HFFc6 (cell line): ENCODE data around the gene OR2S2. TPM values are rescaled to one million over a fixed set of nuclear protein-coding genes. Genes with fewer than 3 reads are reported as not detected.
"Not testable (repeated sequence)": the region's sequence is repeated elsewhere in the genome, so short reads cannot be mapped to it uniquely, and the experiment has no call there.

Experiments used
- DNase-seq: peaks from one replicate; pipeline ENCODE4 v3.0.0-alpha.2; 2018
- H3K27ac Mint-ChIP-seq: 2 replicates; pipeline ENCODE4 v1.8.0; 2020; ENCODE audit warnings: mild to moderate bottlenecking, mixed read lengths
- H3K27me3 Mint-ChIP-seq: 2 replicates; pipeline ENCODE4 v1.8.0; 2021; ENCODE audit warnings: mild to moderate bottlenecking, moderate library complexity, mixed read lengths; ENCODE audit not compliant: insufficient read depth
- H3K36me3 Mint-ChIP-seq: 2 replicates; pipeline ENCODE4 v1.8.0; 2021; ENCODE audit warnings: low read depth, mixed read lengths
- H3K4me1 Mint-ChIP-seq: 2 replicates; pipeline ENCODE4 v1.8.0; 2020; ENCODE audit warnings: low read depth, mixed read lengths
- H3K4me3 Mint-ChIP-seq: 2 replicates; pipeline ENCODE4 v1.8.0; 2020; ENCODE audit warnings: mild to moderate bottlenecking, moderate library complexity, mixed read lengths
- H3K9me3 Mint-ChIP-seq: 2 replicates; pipeline ENCODE4 v1.8.0; 2020; ENCODE audit warnings: mild to moderate bottlenecking, mixed read lengths
- CTCF ChIP-seq: fragments of 200-600 bp; sonication (generic); IDR thresholded peaks from 2 replicates; pipeline ENCODE4 v1.5.0; 2021; ENCODE audit warnings: antibody characterized with exemption, mild to moderate bottlenecking
- total RNA-seq, 6 experiments: library from RNA; stranded (reverse); fragmentation: NEBNext Ultra II Directional; extraction: Animal tissue kit (Norgen Biotek cat#: 25700); gene quantifications; 2 replicates in 1 of 6; 3 replicates in 5 of 6; pipeline ENCODE4 v1.2.3, GENCODE V29; 2021

OR2S2 gene
- total RNA-seq, 6 experiments from 2014 or later = not detected

DNA sequence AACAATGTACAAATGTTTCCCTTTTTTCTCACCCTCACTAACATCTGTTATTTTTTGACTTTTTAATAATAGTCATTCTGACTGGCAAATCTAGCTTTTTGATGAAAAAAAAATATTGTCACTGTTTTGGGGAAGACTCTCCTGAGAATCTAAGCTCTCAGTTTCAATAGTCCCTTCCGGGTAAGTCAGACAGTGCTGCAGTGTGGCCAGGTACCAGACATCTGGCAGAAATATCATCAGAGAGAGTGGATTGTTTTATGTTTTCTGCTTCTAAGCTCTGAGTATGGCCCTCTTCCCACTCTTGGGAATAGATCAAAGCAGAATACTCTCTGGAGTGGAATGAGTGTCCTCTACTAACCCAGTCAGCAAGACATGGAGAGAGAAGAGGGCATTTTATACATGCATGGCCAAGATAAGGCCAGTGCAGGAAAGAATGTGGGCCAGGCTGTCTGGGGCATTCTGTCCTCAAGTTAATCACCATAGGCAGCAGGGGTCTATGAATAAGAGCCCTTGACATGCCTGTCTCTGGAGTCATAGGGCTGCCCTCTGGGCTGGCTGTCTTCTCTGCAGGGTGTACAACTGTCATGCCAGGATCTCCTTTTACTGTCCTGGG lies 38.5 kb upstream of the OR2S2 start:
- Mint-ChIP-seq H3K27me3 (peaks cover 14% of the 10 kb centered on the region), H3K4me1 (peaks cover 35% of the 10 kb centered on the region), H3K4me3 (no peak overlapping the region), H3K9me3 (peaks cover 9% of the 10 kb centered on the region; the same call in 1 of the 2 replicates), H3K36me3 (peaks cover 9% of the 10 kb centered on the region; the same call in 1 of the 2 replicates), H3K27ac (no peak overlapping the region)
- no peak for TF ChIP-seq CTCF
- DNase-seq = peak; percentile 59

DNA sequence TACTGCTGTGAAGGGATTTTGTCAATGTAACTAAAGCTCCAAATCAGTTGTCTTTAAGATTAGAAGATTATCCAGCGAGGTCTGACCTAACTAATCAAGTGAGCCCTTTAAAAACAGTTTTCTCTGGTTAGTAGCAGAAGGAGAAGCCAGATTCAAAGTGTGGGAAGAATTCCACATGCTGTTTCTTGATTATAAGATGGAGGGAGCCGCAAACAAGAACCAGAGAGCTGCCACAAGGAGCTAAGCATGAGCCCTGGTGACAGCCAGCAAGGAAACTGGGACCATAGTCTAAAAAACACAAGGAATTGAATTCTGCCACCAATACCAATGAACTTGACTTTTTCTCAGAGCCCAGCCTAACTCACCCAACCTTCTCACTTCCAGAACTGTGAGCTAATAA lies 37.0 kb upstream of the OR2S2 start:
- no peak for TF ChIP-seq CTCF
- H3K27me3 Mint-ChIP-seq = peaks cover 10% of the 10 kb centered on the region
- H3K36me3 Mint-ChIP-seq = peaks cover 9% of the 10 kb centered on the region; the same call in 1 of the 2 replicates
- H3K4me1 Mint-ChIP-seq = peaks cover 35% of the 10 kb centered on the region
- DNase-seq = no peak
- no peak overlapping the region for H3K4me3 Mint-ChIP-seq
- no peak overlapping the region for H3K27ac Mint-ChIP-seq
- peaks cover 9% of the 10 kb centered on the region; the same call in 1 of the 2 replicates for H3K9me3 Mint-ChIP-seq

DNA sequence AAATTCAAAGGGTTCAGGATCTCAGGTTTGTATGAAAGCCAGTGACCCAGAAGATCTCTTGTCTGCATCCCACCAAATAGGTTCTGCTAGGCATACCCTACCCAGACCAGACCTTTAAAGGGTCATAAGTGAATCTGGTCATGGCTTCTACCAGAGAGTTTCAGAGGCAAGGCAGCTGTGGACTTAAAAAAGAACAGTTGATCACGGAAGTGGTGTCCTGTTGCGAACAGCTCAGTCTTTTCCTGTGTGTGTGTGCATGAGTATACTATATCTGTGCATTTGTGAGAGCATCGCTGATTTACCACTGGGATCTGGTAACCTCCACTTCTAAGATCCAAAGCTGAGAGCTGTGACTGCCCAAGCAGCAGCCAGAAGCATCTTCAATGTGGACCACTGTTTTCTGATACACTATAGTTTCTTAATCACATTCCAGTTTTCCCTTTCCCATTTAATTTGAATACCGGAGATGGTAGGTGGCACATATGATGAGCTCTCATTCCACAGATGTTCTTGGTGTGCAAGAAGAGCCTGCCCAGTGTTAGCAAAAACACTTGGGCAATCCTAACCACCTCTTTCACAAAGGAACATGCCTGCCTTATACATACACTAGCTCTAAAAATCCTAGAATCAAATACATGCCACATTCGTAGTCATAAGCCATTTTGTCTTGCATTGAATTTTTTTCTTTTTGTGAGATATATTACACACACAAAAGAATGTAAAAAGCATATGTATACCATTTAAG lies 36.2 kb upstream of the OR2S2 start:
- H3K27ac Mint-ChIP-seq = no peak overlapping the region
- H3K27me3 Mint-ChIP-seq = peaks cover 5% of the 10 kb centered on the region
- no peak overlapping the region for H3K4me3 Mint-ChIP-seq

DNA sequence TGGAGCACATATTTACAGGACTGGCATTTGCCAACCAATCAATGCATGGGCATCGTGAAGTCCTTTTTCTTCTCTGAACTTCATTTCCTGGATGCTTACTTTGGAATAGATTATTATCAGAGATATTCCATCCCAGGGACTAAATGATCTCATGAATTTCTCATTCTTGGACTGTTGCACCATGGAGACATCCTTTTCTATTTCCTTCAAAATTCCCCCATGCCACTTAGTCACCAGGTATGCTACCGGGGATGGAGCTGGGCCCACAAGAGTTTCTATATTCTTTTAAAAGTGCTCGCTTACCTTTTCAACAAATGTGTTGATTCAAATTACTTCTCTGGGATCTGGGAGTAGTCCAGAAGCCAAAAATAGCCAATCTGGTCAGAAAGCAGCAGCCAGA lies 35.2 kb upstream of the OR2S2 start:
- not testable (repeated sequence) for H3K9me3 Mint-ChIP-seq, H3K27me3 Mint-ChIP-seq, H3K4me3 Mint-ChIP-seq, DNase-seq, H3K36me3 Mint-ChIP-seq, H3K27ac Mint-ChIP-seq
- H3K4me1 Mint-ChIP-seq = peaks cover 35% of the 10 kb centered on the region

More for the DNA sequence above, 36.2 kb upstream of the OR2S2 start:
- peaks cover 35% of the 10 kb centered on the region for H3K4me1 Mint-ChIP-seq
- H3K9me3 Mint-ChIP-seq = peaks cover 9% of the 10 kb centered on the region; the same call in 1 of the 2 replicates
- TF ChIP-seq CTCF = no peak
- DNase-seq = no peak
- H3K36me3 Mint-ChIP-seq = peaks cover 9% of the 10 kb centered on the region; the same call in 1 of the 2 replicates

- Mint-ChIP-seq H3K27ac (no peak overlapping the region), H3K27me3 (peaks cover 14% of the 10 kb centered on the region), H3K36me3 (no peaks in the 10 kb centered on the region), H3K4me1 (peaks cover 17% of the 10 kb centered on the region), H3K4me3 (no peak overlapping the region), H3K9me3 (no peaks in the 10 kb centered on the region)
- TF ChIP-seq CTCF = no peak
- no peak for DNase-seq
Measured at GRCh38 chr9:35990155-35990554, 32.2 kb upstream of the OR2S2 start.

DNA sequence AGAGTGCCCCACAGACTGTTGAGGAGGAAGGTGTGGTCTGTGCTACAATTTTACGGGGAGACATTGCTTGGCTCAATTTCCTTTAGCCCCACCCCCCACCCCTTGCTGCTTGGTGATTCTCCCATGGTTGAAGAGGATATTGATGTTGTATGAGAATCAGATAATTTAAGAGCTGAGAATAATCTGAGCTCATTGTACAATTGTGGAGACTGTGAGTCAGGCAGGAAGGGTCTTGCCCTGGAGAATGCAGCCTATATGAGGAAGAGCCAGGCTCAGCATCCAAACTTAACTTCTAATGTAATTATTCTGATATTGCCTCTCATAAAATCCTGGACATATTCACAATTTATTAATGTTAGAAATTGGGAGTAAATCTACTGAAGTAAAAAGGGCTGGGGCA lies 26.1 kb upstream of the OR2S2 start:
- DNase-seq = no peak
- Mint-ChIP-seq H3K4me1 (no peaks in the 10 kb centered on the region), H3K4me3 (no peak overlapping the region), H3K9me3 (no peaks in the 10 kb centered on the region), H3K27ac (no peak overlapping the region), H3K36me3 (no peaks in the 10 kb centered on the region), H3K27me3 (peaks cover 30% of the 10 kb centered on the region)
- TF ChIP-seq CTCF = no peak
